SJSA1 (cell line): ENCODE measurements around the gene ULK1. TPM values are rescaled to one million over a fixed set of nuclear protein-coding genes. Genes with fewer than 3 reads are reported as not detected.

ENCODE experiments used
- DNase-seq, 2 experiments: peaks; one replicate each; pipeline ENCODE4 v3.0.0-alpha.2; 2015 to 2020; ENCODE audit warnings: low spot score in 2 of 2, low read depth in 1 of 2
- H3K27ac ChIP-seq: fragments of 250-450 bp; sonication (Bioruptor Pico); 2 replicates; pipeline ENCODE4 v1.5.1; 2020; ENCODE audit warnings: mild to moderate bottlenecking, moderate library complexity
- H3K27me3 ChIP-seq: fragments of 250-450 bp; sonication (Bioruptor Pico); replicated peaks from 2 replicates; pipeline ENCODE4 v1.5.1; 2020; ENCODE audit warnings: mild to moderate bottlenecking, moderate library complexity
- H3K36me3 ChIP-seq: fragments of 250-450 bp; sonication (Bioruptor Pico); 2 replicates; pipeline ENCODE4 v1.5.1; 2020; ENCODE audit warnings: mild to moderate bottlenecking
- H3K4me1 ChIP-seq: fragments of 250-450 bp; sonication (Bioruptor Pico); replicated peaks from 2 replicates; pipeline ENCODE4 v1.6.1; 2021; ENCODE audit warnings: mild to moderate bottlenecking
- H3K4me3 ChIP-seq: fragments of 250-450 bp; sonication (Bioruptor Pico); 2 replicates; pipeline ENCODE4 v1.5.1; 2020; ENCODE audit warnings: mild to moderate bottlenecking
- H3K9me3 ChIP-seq: fragments of 250-450 bp; sonication (Bioruptor Pico); replicated peaks from 2 replicates; pipeline ENCODE4 v1.5.1; 2020; ENCODE audit warnings: mild to moderate bottlenecking
- total RNA-seq: library from RNA; depleted of rRNA; stranded (reverse); fragments of >200 nt; shearing (Covaris generic); gene quantifications from 2 replicates; pipeline ENCODE4 v1.2.3, GENCODE V29; 2014; rRNA removed

The ULK1 gene
- 1.5 and 2.9 TPM in 2 replicates for total RNA-seq

- H3K27me3 ChIP-seq, result no peaks in the 10 kb centered on the region
- peaks cover 12% of the 10 kb centered on the region for H3K36me3 ChIP-seq
- H3K4me3 ChIP-seq, result peak within 1 kb of the TSS; percentile 72
- peak within 1 kb of the TSS; percentile 64; the same call in 1 of the 2 replicates for H3K27ac ChIP-seq
- no peaks in the 10 kb centered on the region for H3K9me3 ChIP-seq
- peak; percentile 70 to 90 for DNase-seq
- peaks cover 18% of the 10 kb centered on the region for H3K4me1 ChIP-seq
Observed at GRCh38 chr12:131894313-131894860, at the start of gene ULK1. TSS of gene ULK1 (plus strand) at chr12:131894622. CDS start at chr12:131895002, 380 bp downstream.

GRCh38 chr12:131844656-131845055 lies 49.8 kb upstream of the ULK1 start:
- H3K9me3 ChIP-seq, result no peaks in the 10 kb centered on the region
- H3K4me1 ChIP-seq, result no peaks in the 10 kb centered on the region
- H3K27me3 ChIP-seq, result no peaks in the 10 kb centered on the region
- no peaks in the 10 kb centered on the region for H3K36me3 ChIP-seq
- no peak for DNase-seq
- no peak overlapping the region for H3K27ac ChIP-seq
- H3K4me3 ChIP-seq, result no peak overlapping the region

- no peaks in the 10 kb centered on the region for H3K9me3 ChIP-seq
- no peak for DNase-seq
- no peaks in the 10 kb centered on the region for H3K4me1 ChIP-seq
- H3K36me3 ChIP-seq, result no peaks in the 10 kb centered on the region
- no peak overlapping the region for H3K4me3 ChIP-seq
- H3K27ac ChIP-seq, result no peak overlapping the region
- H3K27me3 ChIP-seq, result no peaks in the 10 kb centered on the region
Observed at GRCh38 chr12:131845121-131845520, 49.3 kb upstream of the ULK1 start.

- DNase-seq, result no peak
Observed at GRCh38 chr12:131847456-131847855, 47.0 kb upstream of the ULK1 start.

GRCh38 chr12:131848753-131849152 lies 45.7 kb upstream of the ULK1 start:
- Histone ChIP-seq H3K27me3 (no peaks in the 10 kb centered on the region), H3K36me3 (no peaks in the 10 kb centered on the region), H3K4me3 (no peak overlapping the region), H3K27ac (no peak overlapping the region), H3K4me1 (peaks cover 29% of the 10 kb centered on the region), H3K9me3 (no peaks in the 10 kb centered on the region)
- no peak for DNase-seq

More at GRCh38 chr12:131847456-131847855, 47.0 kb upstream of the ULK1 start:
- H3K9me3 ChIP-seq, result no peaks in the 10 kb centered on the region
- no peaks in the 10 kb centered on the region for H3K27me3 ChIP-seq
- peaks cover 17% of the 10 kb centered on the region for H3K4me1 ChIP-seq
- H3K4me3 ChIP-seq, result no peak overlapping the region
- H3K36me3 ChIP-seq, result no peaks in the 10 kb centered on the region
- H3K27ac ChIP-seq, result no peak overlapping the region

- no peak for DNase-seq
- no peaks in the 10 kb centered on the region for H3K9me3 ChIP-seq
- no peak overlapping the region for H3K4me3 ChIP-seq
- no peaks in the 10 kb centered on the region for H3K27me3 ChIP-seq
- no peak overlapping the region for H3K27ac ChIP-seq
- peaks cover 29% of the 10 kb centered on the region for H3K4me1 ChIP-seq
- H3K36me3 ChIP-seq, result no peaks in the 10 kb centered on the region
Observed at GRCh38 chr12:131849700-131850553, 44.5 kb upstream of the ULK1 start.

GRCh38 chr12:131850856-131851559 lies 43.4 kb upstream of the ULK1 start:
- peak; percentile 70 to 78 for DNase-seq
- H3K36me3 ChIP-seq, result no peaks in the 10 kb centered on the region
- peak overlapping the region; percentile 20 for H3K4me3 ChIP-seq
- peaks cover 29% of the 10 kb centered on the region for H3K4me1 ChIP-seq
- no peaks in the 10 kb centered on the region for H3K9me3 ChIP-seq
- H3K27me3 ChIP-seq, result no peaks in the 10 kb centered on the region
- peak overlapping the region; percentile 83 for H3K27ac ChIP-seq

GRCh38 chr12:131851741-131852550 lies 42.5 kb upstream of the ULK1 start:
- Histone ChIP-seq H3K4me1 (peaks cover 29% of the 10 kb centered on the region), H3K4me3 (peak overlapping the region; percentile 20), H3K36me3 (no peaks in the 10 kb centered on the region), H3K27me3 (no peaks in the 10 kb centered on the region), H3K27ac (peak overlapping the region; percentile 83), H3K9me3 (no peaks in the 10 kb centered on the region)
- DNase-seq, result no peak

- peak; percentile 92 to 93 for DNase-seq
- H3K36me3 ChIP-seq, result no peaks in the 10 kb centered on the region
Observed at GRCh38 chr12:131852551-131853299, 41.7 kb upstream of the ULK1 start.

GRCh38 chr12:131853832-131854797 lies 40.3 kb upstream of the ULK1 start:
- peak in 1 of 2 experiments; percentile 37 for DNase-seq
- no peak overlapping the region for H3K27ac ChIP-seq
- no peak overlapping the region for H3K4me3 ChIP-seq

More at GRCh38 chr12:131852551-131853299, 41.7 kb upstream of the ULK1 start:
- H3K9me3 ChIP-seq, result no peaks in the 10 kb centered on the region
- peak overlapping the region; percentile 83 for H3K27ac ChIP-seq
- H3K4me3 ChIP-seq, result no peak overlapping the region
- peaks cover 29% of the 10 kb centered on the region for H3K4me1 ChIP-seq
- H3K27me3 ChIP-seq, result no peaks in the 10 kb centered on the region

GRCh38 chr12:131854861-131855476 lies 39.5 kb upstream of the ULK1 start:
- DNase-seq, result no peak
- Histone ChIP-seq H3K9me3 (no peaks in the 10 kb centered on the region), H3K36me3 (no peaks in the 10 kb centered on the region), H3K27me3 (no peaks in the 10 kb centered on the region), H3K4me1 (peaks cover 38% of the 10 kb centered on the region), H3K27ac (no peak overlapping the region), H3K4me3 (no peak overlapping the region)

More at GRCh38 chr12:131853832-131854797, 40.3 kb upstream of the ULK1 start:
- H3K9me3 ChIP-seq, result no peaks in the 10 kb centered on the region
- no peaks in the 10 kb centered on the region for H3K36me3 ChIP-seq
- H3K4me1 ChIP-seq, result peaks cover 29% of the 10 kb centered on the region
- H3K27me3 ChIP-seq, result no peaks in the 10 kb centered on the region
